Measurements from ENCODE around the gene RIOK3.
A peak's percentile ranks its signal among the peaks of the same experiment; 100 is the strongest.

RIOK3 gene

DNA sequence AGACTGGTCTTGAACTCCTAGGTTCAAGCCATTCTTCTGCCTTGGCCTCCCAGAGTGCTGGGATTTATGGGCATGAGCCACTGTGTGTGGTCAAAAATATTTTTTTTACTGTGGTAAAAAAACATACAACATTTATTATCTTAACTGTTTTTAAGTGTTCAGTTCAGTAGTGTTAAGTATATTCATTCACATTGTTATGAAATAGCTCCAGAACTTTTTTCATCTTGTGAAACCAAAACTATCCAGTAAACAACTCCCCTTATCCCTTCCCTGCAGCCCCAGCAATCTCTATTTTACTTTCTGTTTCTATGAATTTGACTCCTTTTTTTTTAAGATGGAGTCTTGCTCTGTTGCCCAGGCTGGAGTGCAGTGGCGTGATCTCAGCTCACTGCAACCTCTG, 59.6 kb downstream of the RIOK3 start:
- TF ChIP-seq CTCF (IDR thresholded peaks at IDR 0.05; ENCODE audit: borderline replicate concordance, control extremely low read depth, extremely low read depth, insufficient read depth, missing control alignments), result no peak
- in situ Hi-C loops (cut with MboI; ENCODE audit: low sequenced_read_pairs, unreplicated experiment), result loop anchor here (10.0 kb wide), 1 partner anchor 72 kb away; the partner anchor contains the start of gene NPC1
- DNase-seq (ENCODE audit: low spot score), result no peak

DNA sequence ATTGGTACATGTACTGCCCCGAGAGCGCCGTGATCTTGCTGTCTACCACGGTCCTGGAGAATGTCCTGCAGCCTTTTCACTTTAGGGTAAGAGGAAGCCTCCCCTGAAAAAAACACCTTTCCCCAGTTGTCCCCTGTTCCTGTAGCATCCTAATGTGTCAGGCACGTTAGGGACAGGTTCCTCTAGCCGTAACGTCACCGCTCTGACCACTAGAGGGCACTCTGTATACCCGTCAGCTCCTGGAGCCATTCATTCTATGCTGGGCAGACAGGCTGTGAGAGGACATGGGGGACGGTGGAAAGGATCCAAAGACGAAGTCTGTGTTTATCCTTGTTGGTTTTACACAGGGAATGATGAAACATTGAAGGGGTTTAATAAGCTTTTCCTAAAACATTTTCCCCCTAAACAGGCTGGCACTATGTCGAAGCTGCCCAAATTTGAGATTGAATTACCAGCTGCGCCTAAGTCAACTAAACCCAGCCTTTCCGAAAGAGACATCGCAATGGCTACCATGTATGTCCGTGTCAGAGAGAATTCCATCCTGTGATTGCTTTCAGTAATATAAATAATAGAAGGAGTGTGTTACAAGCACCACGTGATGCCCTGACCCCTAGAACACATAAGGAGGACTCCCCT, 62.9 kb downstream of the RIOK3 start:
- in situ Hi-C loops (cut with MboI; ENCODE audit: low sequenced_read_pairs, unreplicated experiment), result loop anchor here (10.0 kb wide), 1 partner anchor 69 kb away; the partner anchor contains the start of gene NPC1
- DNase-seq (ENCODE audit: low spot score), result peak; percentile 72
- TF ChIP-seq CTCF (IDR thresholded peaks at IDR 0.05; ENCODE audit: borderline replicate concordance, control extremely low read depth, extremely low read depth, insufficient read depth, missing control alignments), result peak; percentile 93

- no peak for DNase-seq (ENCODE audit: low spot score)
- in situ Hi-C loops (cut with MboI; ENCODE audit: low sequenced_read_pairs, unreplicated experiment), result loop anchor here (10.0 kb wide), 1 partner anchor 65 kb away; the partner anchor contains the start of gene NPC1
- TF ChIP-seq CTCF (IDR thresholded peaks at IDR 0.05; ENCODE audit: borderline replicate concordance, control extremely low read depth, extremely low read depth, insufficient read depth, missing control alignments), result no peak
Observed at GRCh38 chr18:23519734-23520133, 66.6 kb downstream of the RIOK3 start.

DNA sequence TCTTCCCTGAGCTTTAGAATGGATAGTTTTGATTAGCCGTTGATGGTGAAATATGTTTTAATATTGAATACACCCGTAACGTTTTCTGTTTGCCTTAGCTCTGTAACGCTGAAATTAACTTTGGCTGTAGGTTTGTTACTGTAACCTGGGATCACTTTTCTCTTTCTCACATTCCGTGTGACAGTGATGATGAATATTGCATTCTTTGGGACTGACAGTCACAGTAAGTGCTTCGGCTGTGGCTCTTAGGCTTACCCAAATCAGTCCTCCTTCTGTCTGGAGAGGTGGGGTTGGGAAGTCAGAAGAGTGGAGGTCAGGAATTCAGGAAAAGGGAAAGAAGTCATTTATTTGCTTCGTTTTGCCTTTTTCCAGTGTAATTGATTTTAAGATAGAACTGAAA, 68.2 kb downstream of the RIOK3 start:
- in situ Hi-C loops (cut with MboI; ENCODE audit: low sequenced_read_pairs, unreplicated experiment), result no loop called here
- no peak for TF ChIP-seq CTCF (IDR thresholded peaks at IDR 0.05; ENCODE audit: borderline replicate concordance, control extremely low read depth, extremely low read depth, insufficient read depth, missing control alignments)
- no peak for DNase-seq (ENCODE audit: low spot score)

DNA sequence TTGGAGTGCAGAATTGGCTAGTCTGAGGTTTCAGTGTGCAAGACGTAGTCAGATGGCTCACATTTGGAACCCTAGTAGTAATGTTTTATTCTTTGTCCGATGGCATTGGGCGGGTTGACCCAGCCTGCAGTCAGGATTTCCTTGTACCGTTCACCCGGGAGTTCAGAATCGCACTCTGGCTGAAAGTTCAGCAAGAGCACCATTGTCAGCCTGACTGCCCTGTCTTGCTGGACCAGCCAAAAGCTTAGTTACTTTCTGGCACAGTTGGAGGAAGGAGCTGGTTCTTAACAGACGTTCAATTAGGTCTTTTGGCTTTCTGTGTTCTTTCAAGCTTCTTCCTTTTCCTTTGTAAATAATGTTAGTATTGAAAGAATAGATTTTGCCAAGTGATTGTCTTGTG, 68.8 kb downstream of the RIOK3 start:
- no peak for TF ChIP-seq CTCF (IDR thresholded peaks at IDR 0.05; ENCODE audit: borderline replicate concordance, control extremely low read depth, extremely low read depth, insufficient read depth, missing control alignments)
- DNase-seq (ENCODE audit: low spot score), result no peak
- in situ Hi-C loops (cut with MboI; ENCODE audit: low sequenced_read_pairs, unreplicated experiment), result no loop called here

DNA sequence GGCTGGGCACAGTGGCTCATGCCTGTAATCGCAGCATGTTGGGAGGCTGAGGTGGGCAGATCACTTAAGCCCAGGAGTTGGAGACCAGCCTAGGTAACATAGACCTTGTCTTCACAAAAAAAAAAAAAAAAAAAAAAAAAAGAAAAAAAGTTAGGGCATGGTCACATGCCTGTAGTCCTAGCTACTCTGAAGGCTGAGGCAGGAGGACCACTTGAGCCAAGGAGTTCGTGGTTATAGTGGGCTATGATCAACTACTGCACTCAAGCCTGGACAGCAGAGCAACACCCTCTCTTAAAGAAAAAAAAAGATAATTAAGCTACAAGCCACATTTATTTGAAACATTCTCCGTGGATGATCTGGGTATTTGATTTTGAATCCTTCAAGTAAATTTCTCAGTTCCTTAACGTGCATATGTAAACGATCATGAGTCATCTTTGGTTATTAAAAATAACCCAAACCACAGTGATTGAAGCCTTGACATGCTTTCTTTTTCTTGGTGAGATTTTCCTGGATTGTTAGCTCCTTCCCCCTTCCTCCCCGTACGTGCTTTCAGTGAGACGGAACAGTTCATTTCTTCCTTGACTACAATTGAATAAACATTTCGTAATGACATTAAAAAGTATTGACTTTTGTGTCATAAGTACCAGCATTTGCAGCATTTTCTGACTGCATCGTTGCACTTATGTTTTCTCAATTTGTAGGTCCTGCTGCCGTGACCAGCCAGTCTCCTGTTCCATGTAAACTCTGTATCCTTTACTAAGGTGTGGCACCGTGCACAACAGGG, 70.5 kb downstream of the RIOK3 start:
- peak; percentile 61 for DNase-seq (ENCODE audit: low spot score)
- TF ChIP-seq CTCF (IDR thresholded peaks at IDR 0.05; ENCODE audit: borderline replicate concordance, control extremely low read depth, extremely low read depth, insufficient read depth, missing control alignments), result no peak
- in situ Hi-C loops (cut with MboI; ENCODE audit: low sequenced_read_pairs, unreplicated experiment), result no loop called here

All from GM13976 (cell line).